Measurements from ENCODE around the gene LAD1.

LAD1 gene

DNA sequence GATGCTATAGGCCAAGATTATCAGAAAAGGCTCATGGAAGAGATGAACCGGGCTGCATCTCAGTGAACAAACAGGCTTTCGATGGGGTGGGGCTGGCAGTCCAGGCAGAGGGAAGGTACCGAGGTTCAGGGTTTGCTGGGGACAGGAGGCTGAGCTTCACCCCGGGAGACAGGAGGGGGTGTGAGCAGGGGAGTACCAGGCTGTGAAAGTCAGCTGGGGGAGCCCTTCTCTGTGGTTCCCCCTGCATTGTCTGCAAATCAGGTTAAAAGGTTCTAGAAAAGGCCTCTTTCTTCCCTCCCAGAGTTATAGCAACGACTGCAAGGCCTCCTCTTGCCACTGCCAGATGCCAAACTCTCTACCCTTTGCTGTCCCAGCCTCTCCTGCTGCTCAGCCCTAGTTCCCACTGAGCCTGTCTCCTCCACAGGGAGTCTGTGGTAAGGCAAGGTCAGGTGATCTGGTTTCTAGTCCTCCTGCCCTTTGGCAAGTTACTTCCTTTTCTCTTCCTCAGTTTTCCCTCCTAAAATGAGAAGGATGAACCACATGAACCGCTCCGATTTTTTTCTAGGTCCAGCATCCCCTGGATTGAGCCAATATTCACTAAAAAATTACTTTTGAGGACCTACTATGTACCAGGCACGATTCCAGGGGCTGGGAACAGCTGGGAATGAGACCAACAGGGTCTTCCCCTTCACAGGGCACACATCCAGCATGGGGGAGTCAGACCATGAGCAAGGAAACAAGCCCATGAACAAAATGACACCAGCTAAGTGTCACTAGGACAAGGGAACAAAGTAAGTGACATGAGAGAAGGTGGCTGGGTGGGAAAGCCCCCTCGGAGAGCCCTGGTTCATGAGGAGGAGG, 7.2 kb downstream of the LAD1 start:
- H3K4me1 ChIP-seq (ENCODE audit: insufficient read depth, low read length), result no peaks in the 10 kb centered on the region
- no peak overlapping the region for H3K27ac ChIP-seq (ENCODE audit: low read depth, low read length)
- H3K36me3 ChIP-seq (ENCODE audit: insufficient read depth, low read length), result no peaks in the 10 kb centered on the region; the same call in 1 of the 2 replicates
- WGBS, result 81% methylated on average over 9 of the region's 9 CpGs
- no peak overlapping the region for H3K9ac ChIP-seq (ENCODE audit: low read depth, low read length)
- H3K27me3 ChIP-seq (ENCODE audit: insufficient read depth, low read length), result no peaks in the 10 kb centered on the region
- H3K9me3 ChIP-seq (ENCODE audit: insufficient read depth, low read depth, low read length), result no peaks in the 10 kb centered on the region
- no peak overlapping the region for H3K4me3 ChIP-seq (ENCODE audit: low read length)

DNA sequence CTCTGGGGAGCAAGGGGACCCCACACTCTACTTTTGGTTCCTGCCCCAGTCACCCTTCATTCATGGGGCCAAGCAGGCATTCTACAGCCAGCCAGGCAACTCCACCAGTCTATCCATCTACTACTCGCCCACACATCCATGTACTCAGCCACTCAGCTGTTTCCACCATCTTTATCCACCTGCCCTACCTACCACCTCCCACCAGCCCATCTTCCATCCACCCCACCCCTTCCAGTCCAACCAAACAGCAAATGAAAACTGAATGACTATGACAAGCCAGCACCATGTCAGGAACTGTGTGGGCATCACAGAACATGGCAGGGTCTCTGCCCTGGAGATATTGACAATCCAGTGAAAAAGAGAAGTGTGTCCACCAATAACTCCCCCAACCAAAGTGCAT, 7.9 kb downstream of the LAD1 start:
- H3K36me3 ChIP-seq (ENCODE audit: insufficient read depth, low read length), result peaks cover under 1% of the 10 kb centered on the region; the same call in 1 of the 2 replicates
- H3K9ac ChIP-seq (ENCODE audit: low read depth, low read length), result no peak overlapping the region
- no peaks in the 10 kb centered on the region for H3K9me3 ChIP-seq (ENCODE audit: insufficient read depth, low read depth, low read length)
- H3K27me3 ChIP-seq (ENCODE audit: insufficient read depth, low read length), result no peaks in the 10 kb centered on the region
- 89% methylated on average over 1 of the region's 1 CpG for WGBS
- H3K27ac ChIP-seq (ENCODE audit: low read depth, low read length), result no peak overlapping the region
- H3K4me1 ChIP-seq (ENCODE audit: insufficient read depth, low read length), result no peaks in the 10 kb centered on the region
- H3K4me3 ChIP-seq (ENCODE audit: low read length), result no peak overlapping the region

DNA sequence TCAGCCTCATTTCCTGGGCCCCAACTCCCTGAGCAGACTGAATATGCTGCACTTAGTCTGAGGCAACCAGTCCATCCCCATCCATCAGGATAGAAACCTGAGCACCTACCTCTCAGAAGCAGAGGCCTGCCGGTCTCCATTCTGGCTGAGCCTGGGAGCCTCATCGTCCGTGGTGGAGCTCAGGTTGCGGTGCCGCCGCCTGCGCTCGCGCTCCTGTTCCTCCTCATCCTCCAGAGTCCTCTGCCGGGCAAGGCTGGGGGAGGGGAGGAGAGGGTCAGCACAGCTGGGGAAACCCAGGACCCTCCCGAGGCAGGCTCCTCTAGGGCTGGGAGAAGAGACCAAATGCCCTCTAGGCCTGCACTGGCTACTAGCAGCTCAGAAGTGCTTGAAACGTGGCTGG, 10.1 kb downstream of the LAD1 start:
- Histone ChIP-seq H3K27ac (ENCODE audit: low read depth, low read length) (no peak overlapping the region), H3K4me1 (ENCODE audit: insufficient read depth, low read length) (no peaks in the 10 kb centered on the region), H3K36me3 (ENCODE audit: insufficient read depth, low read length) (peaks cover 2% of the 10 kb centered on the region; the same call in 1 of the 2 replicates), H3K4me3 (ENCODE audit: low read length) (no peak overlapping the region), H3K27me3 (ENCODE audit: insufficient read depth, low read length) (no peaks in the 10 kb centered on the region), H3K9me3 (ENCODE audit: insufficient read depth, low read depth, low read length) (no peaks in the 10 kb centered on the region), H3K9ac (ENCODE audit: low read depth, low read length) (no peak overlapping the region)
- 90% methylated on average over 12 of the region's 12 CpGs for WGBS

DNA sequence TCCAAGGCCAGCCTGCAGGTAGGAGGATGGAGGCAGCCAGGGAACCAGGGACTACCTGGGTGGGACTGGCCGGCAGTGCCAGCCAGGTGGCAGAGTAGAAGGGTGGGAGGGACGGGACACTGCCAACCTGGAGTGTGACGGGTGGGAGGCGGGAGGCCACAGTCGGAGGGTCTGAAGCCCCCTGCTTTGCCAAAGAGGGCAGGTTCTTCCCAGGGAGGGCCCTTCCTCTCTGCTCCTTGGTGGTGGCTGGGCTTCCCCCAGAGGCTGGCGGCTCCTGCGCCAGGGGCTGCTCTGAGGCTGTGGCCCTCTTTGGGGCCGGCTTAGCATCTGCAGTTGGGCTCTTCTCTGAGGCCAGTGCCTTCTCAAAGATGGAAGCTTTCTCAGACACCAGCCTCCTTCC, 12.9 kb downstream of the LAD1 start:
- Histone ChIP-seq H3K4me1 (ENCODE audit: insufficient read depth, low read length) (no peaks in the 10 kb centered on the region), H3K4me3 (ENCODE audit: low read length) (no peak overlapping the region), H3K27ac (ENCODE audit: low read depth, low read length) (no peak overlapping the region), H3K9ac (ENCODE audit: low read depth, low read length) (no peak overlapping the region), H3K36me3 (ENCODE audit: insufficient read depth, low read length) (peaks cover 2% of the 10 kb centered on the region; the same call in 1 of the 2 replicates), H3K9me3 (ENCODE audit: insufficient read depth, low read depth, low read length) (no peaks in the 10 kb centered on the region), H3K27me3 (ENCODE audit: insufficient read depth, low read length) (no peaks in the 10 kb centered on the region)
- 93% methylated on average over 8 of the region's 8 CpGs for WGBS

DNA sequence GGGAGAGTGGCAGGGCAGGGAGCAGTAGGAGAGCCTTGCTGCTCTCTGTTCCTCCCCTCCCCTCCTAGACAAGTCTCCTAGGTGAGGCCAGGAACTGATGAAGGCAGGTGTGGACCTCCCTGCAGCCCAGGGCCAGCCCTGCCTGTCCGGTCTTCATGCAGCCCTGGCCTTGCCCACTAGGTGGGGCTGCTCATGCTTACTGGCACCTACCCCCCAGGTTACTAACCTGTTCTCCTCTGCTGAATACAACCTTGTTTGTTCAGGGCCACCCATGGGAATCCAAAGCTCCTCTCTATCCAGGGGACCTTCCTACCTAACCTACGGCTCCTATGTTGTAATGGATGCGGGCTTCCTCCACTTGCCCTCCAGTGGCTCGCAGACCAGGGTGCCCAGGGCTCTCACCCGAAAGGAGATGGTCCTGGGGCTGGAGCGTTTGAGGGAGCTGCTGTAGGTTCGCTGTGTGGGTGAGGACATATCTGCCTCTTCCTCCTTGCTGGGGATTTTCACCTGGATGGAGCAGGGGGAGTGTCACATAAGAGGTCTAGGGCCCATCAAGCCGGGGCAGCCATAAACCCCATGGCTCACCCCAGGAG, 13.7 kb downstream of the LAD1 start:
- H3K9me3 ChIP-seq (ENCODE audit: insufficient read depth, low read depth, low read length), result no peaks in the 10 kb centered on the region
- peaks cover 2% of the 10 kb centered on the region; the same call in 1 of the 2 replicates for H3K36me3 ChIP-seq (ENCODE audit: insufficient read depth, low read length)
- no peak overlapping the region for H3K9ac ChIP-seq (ENCODE audit: low read depth, low read length)
- H3K4me1 ChIP-seq (ENCODE audit: insufficient read depth, low read length), result no peaks in the 10 kb centered on the region
- H3K4me3 ChIP-seq (ENCODE audit: low read length), result no peak overlapping the region
- WGBS, result 74% methylated on average over 8 of the region's 8 CpGs
- H3K27me3 ChIP-seq (ENCODE audit: insufficient read depth, low read length), result no peaks in the 10 kb centered on the region
- H3K27ac ChIP-seq (ENCODE audit: low read depth, low read length), result no peak overlapping the region

DNA sequence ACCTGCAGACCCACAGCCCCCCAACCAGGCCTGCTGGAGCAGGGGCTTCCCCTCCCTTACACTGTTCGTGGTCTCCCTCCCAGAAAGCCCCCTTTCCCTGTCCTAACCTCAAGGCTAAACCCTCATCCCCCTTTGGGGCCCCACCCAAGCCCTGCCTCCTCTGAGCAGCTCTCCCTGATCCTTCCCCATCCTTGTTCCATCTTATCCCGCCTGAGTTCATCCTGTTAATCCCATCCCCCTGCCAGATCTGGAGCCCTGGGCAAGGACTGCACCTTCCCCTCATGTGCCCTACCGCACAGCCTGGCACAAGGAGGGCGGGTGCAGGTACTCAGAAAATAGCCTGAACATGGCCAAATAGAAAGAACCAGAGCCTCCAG, 14.7 kb downstream of the LAD1 start:
- H3K27ac ChIP-seq (ENCODE audit: low read depth, low read length), result no peak overlapping the region
- H3K9me3 ChIP-seq (ENCODE audit: insufficient read depth, low read depth, low read length), result no peaks in the 10 kb centered on the region
- peaks cover 2% of the 10 kb centered on the region; the same call in 1 of the 2 replicates for H3K36me3 ChIP-seq (ENCODE audit: insufficient read depth, low read length)
- no peaks in the 10 kb centered on the region for H3K4me1 ChIP-seq (ENCODE audit: insufficient read depth, low read length)
- no peak overlapping the region for H3K9ac ChIP-seq (ENCODE audit: low read depth, low read length)
- H3K27me3 ChIP-seq (ENCODE audit: insufficient read depth, low read length), result no peaks in the 10 kb centered on the region
- H3K4me3 ChIP-seq (ENCODE audit: low read length), result no peak overlapping the region
- 81% methylated on average over 4 of the region's 4 CpGs for WGBS

DNA sequence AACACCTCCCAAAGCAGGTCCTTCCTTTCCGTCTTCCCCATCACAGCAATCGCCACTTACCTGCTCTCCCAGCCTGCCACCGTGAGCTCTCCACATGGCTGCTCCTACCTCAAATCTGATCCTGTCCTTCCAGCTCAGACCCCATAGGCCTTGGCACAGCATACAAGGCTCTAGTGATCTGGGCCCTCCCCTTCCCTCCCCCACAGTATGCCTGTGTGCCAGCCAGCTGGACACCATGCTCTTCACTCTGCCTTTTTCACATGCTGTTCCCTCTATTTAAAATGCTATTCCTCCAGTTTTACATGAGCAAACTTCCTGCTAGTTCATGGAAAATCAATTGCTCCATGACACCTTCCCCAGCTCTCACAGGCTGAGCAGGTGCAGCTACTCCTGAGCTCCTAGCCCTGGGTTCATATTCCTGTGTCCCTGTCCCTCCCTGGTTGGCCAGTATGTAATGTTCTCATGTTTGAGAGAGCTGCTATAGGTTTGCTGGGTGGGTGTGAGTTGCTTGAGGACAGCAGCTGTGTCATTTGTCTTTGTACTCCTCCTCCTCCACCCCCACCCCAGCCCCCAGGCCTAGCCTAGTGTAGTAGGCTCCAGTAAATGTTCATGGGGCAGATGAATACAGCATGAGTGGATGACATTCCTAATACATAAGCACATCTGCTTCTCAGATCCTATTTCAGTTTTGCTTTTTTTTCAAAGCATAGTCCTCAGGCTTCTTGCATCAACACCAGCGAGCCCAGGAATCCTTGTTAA, 15.3 kb downstream of the LAD1 start:
- no peaks in the 10 kb centered on the region for H3K9me3 ChIP-seq (ENCODE audit: insufficient read depth, low read depth, low read length)
- peaks cover 2% of the 10 kb centered on the region; the same call in 1 of the 2 replicates for H3K36me3 ChIP-seq (ENCODE audit: insufficient read depth, low read length)
- H3K4me3 ChIP-seq (ENCODE audit: low read length), result no peak overlapping the region
- no peaks in the 10 kb centered on the region for H3K27me3 ChIP-seq (ENCODE audit: insufficient read depth, low read length)
- H3K27ac ChIP-seq (ENCODE audit: low read depth, low read length), result no peak overlapping the region
- H3K4me1 ChIP-seq (ENCODE audit: insufficient read depth, low read length), result no peaks in the 10 kb centered on the region
- H3K9ac ChIP-seq (ENCODE audit: low read depth, low read length), result no peak overlapping the region
- WGBS, result 89% methylated on average over 4 of the region's 4 CpGs

DNA sequence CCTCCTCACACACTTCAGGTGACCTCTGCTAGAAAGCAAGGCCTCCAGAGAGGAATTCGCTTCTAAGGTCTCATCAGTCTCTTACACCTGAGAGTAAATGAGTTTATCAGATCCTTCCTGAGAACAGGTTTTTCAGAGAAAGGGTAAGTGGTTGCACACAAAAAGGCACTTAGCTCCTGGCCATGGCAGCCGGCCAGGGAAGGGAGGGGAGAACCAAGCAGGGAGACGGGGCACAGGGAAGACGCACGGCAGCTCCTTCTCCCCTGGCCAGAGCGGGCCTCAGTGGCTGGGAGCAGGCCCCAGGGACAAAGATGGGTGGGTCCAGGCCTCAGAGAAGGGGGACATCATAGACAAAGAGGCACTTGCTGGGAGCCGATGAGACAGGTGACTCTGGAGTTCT, 18.0 kb downstream of the LAD1 start:
- Histone ChIP-seq H3K9ac (ENCODE audit: low read depth, low read length) (no peak overlapping the region), H3K4me1 (ENCODE audit: insufficient read depth, low read length) (peaks cover 11% of the 10 kb centered on the region), H3K4me3 (ENCODE audit: low read length) (no peak overlapping the region), H3K9me3 (ENCODE audit: insufficient read depth, low read depth, low read length) (no peaks in the 10 kb centered on the region), H3K36me3 (ENCODE audit: insufficient read depth, low read length) (no peaks in the 10 kb centered on the region), H3K27me3 (ENCODE audit: insufficient read depth, low read length) (no peaks in the 10 kb centered on the region), H3K27ac (ENCODE audit: low read depth, low read length) (no peak overlapping the region)
- WGBS, result 92% methylated on average over 7 of the region's 7 CpGs

DNA sequence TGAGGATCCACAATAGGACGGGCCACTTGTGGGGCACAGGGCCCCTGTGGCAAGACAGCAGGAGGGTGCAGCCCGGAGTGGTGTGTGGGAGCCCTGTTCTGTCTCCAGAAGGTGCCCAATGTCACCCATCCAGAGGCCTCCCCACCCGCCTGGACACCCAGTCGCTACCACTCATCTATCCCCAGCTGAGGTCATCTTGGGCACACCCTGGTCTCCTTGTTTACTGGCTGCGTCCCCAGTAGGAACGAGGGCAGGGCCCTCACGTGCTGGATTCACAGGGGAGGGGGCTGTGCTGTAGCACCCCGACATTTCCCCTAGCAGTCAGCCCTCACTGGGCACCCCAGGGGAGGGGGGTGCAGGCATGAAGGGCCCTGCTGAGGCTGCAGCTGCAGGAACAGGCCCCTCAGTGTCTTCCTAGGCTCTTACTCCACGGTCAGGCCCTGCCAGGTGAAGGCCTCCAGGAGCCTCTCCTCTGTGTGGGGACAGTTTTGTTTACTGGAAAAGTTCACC, 19.3 kb downstream of the LAD1 start:
- Histone ChIP-seq H3K4me1 (ENCODE audit: insufficient read depth, low read length) (peaks cover 24% of the 10 kb centered on the region), H3K27me3 (ENCODE audit: insufficient read depth, low read length) (no peaks in the 10 kb centered on the region), H3K4me3 (ENCODE audit: low read length) (no peak overlapping the region), H3K36me3 (ENCODE audit: insufficient read depth, low read length) (no peaks in the 10 kb centered on the region), H3K9ac (ENCODE audit: low read depth, low read length) (no peak overlapping the region), H3K27ac (ENCODE audit: low read depth, low read length) (no peak overlapping the region), H3K9me3 (ENCODE audit: insufficient read depth, low read depth, low read length) (no peaks in the 10 kb centered on the region)
- WGBS, result 91% methylated on average over 9 of the region's 9 CpGs

DNA sequence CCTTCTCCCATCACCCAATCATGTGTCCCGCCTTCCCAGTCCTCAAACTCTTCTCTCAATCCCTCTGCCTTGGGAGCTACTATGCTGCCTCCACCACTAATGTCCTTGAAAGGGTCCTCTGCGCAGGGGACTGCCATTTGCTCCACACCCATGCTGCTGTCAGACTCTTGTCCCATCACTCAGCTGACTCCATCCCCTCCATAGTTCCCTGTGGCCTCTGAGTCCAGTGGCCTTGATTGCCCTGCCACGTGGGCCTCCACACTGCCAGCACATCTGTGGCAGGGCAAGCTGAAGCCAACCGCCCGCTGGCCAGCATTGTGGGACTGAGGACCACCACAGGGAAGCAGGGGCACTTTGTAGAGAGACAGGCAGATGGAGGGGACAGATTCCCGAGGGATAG, 20.3 kb downstream of the LAD1 start:
- Histone ChIP-seq H3K9me3 (ENCODE audit: insufficient read depth, low read depth, low read length) (no peaks in the 10 kb centered on the region), H3K4me1 (ENCODE audit: insufficient read depth, low read length) (peaks cover 33% of the 10 kb centered on the region), H3K27me3 (ENCODE audit: insufficient read depth, low read length) (no peaks in the 10 kb centered on the region), H3K36me3 (ENCODE audit: insufficient read depth, low read length) (no peaks in the 10 kb centered on the region), H3K9ac (ENCODE audit: low read depth, low read length) (no peak overlapping the region), H3K27ac (ENCODE audit: low read depth, low read length) (no peak overlapping the region), H3K4me3 (ENCODE audit: low read length) (no peak overlapping the region)
- WGBS, result 92% methylated on average over 6 of the region's 6 CpGs

DNA sequence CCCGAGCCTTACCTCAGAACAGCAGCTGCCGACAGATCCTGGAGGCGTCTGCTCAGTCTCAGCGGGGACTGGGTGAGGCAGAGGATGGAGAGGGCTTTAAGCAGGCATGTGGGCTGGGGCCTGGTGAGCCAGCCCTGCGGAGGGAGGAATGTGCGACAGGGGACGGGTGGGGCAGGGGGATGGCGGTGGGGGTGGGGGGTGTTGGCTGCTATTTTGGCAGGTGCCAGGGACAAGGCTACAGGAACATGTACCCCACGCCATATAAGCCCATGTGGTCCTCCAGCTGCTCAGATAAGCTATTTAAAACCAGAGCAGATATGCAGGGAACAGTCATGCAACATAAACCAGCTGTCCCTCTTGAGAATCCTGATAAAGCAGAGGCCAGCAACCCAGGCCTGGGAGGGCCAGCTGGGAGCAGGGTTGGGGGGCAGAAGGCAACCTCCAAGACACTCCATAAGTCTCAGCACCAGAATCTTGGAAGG, 21.5 kb downstream of the LAD1 start, which contains the start of gene TNNT2:
TSS of gene TNNT2 (minus strand) at position 70 of the 482 bp plus-strand sequence. CDS start 4,426 bp downstream, outside the sequence.
- Histone ChIP-seq H3K36me3 (ENCODE audit: insufficient read depth, low read length) (no peaks in the 10 kb centered on the region), H3K9me3 (ENCODE audit: insufficient read depth, low read depth, low read length) (no peaks in the 10 kb centered on the region), H3K4me3 (ENCODE audit: low read length) (peak within 1 kb of the TSS; percentile 36), H3K4me1 (ENCODE audit: insufficient read depth, low read length) (peaks cover 33% of the 10 kb centered on the region), H3K27ac (ENCODE audit: low read depth, low read length) (peak within 1 kb of the TSS; percentile 98), H3K9ac (ENCODE audit: low read depth, low read length) (peak within 1 kb of the TSS; percentile 69), H3K27me3 (ENCODE audit: insufficient read depth, low read length) (no peaks in the 10 kb centered on the region)
- 74% methylated on average over 7 of the region's 9 CpGs for WGBS
